Mucosa of rectum (tissue), 2 donors: ENCODE measurements around the gene AQP1.

Experiments used
- H3K27ac ChIP-seq, 2 donors: one replicate each; pipeline ENCODE4 v1.7.0; 2013; ENCODE audit warnings: inconsistent platforms in 2 of 2, low read depth in 2 of 2, low read length in 2 of 2
- H3K27me3 ChIP-seq, 2 donors: one replicate each; pipeline ENCODE4 v1.7.0; 2013; ENCODE audit warnings: low read length in 2 of 2; ENCODE audit not compliant: control insufficient read depth in 2 of 2, insufficient read depth in 2 of 2
- H3K36me3 ChIP-seq, 2 donors: one replicate each; pipeline ENCODE4 v1.7.0; 2013; ENCODE audit warnings: low read length in 2 of 2; ENCODE audit not compliant: control insufficient read depth in 2 of 2, insufficient read depth in 2 of 2
- H3K4me1 ChIP-seq, 2 donors: one replicate each; pipeline ENCODE4 v1.7.0; 2013; ENCODE audit warnings: low read length in 2 of 2, mild to moderate bottlenecking in 1 of 2; ENCODE audit not compliant: control insufficient read depth in 2 of 2, insufficient read depth in 2 of 2
- H3K4me3 ChIP-seq, 2 donors: one replicate each; pipeline ENCODE4 v1.7.0; 2013; ENCODE audit warnings: low read length in 2 of 2
- H3K9ac ChIP-seq, 2 donors: one replicate each; pipeline ENCODE4 v1.7.0; 2013; ENCODE audit warnings: low read length in 2 of 2, low read depth in 1 of 2, mild to moderate bottlenecking in 1 of 2
- H3K9me3 ChIP-seq, 2 donors: one replicate each; pipeline ENCODE4 v1.7.0; 2013; ENCODE audit warnings: low read length in 2 of 2; ENCODE audit not compliant: control insufficient read depth in 2 of 2
- donor health status: healthy.
- donor health status: Normal muscosa, but diverticular disease.

The AQP1 gene

DNA sequence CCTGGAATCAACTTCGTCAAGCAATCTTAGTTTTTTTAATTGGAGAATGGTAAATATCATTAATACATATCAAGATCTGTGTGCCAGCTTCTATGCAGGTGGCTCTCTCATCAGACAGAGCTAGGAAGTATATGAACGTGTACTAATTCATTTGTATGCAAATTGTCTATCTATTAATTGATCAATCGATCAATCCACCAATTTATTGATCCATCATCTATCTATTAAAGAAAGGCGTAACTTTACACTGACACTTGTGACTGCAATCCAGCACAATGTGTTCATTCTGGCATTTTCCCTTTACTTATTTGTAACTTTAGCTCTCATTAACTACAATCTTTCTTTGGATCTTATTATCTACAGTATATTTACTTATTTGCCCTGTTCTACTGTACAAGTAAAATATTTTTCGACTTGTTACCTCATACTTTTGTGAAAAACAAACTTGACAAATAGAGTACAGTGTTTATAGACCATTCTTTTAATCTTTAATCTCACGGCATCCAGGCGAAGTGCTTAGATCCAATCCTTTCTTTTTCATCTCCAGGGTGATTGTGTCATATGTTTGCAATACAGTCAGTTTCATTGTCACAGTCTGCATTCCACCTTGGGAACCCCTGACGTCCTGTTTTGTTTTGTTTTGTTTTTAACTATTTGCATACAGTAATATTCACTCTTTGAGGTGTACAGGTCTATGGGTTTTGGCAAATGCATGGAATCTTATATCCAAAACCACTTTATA is 30.1 kb downstream of the AQP1 start:
- Histone ChIP-seq H3K4me1 (peaks cover 12 to 18% of the 10 kb centered on the region in 2 donors), H3K27me3 (no peaks in the 10 kb centered on the region), H3K36me3 (no peaks in the 10 kb centered on the region), H3K9me3 (peaks cover 0 to 4% of the 10 kb centered on the region in 2 donors), H3K9ac (no peak overlapping the region), H3K27ac (no peak overlapping the region), H3K4me3 (no peak overlapping the region)

DNA sequence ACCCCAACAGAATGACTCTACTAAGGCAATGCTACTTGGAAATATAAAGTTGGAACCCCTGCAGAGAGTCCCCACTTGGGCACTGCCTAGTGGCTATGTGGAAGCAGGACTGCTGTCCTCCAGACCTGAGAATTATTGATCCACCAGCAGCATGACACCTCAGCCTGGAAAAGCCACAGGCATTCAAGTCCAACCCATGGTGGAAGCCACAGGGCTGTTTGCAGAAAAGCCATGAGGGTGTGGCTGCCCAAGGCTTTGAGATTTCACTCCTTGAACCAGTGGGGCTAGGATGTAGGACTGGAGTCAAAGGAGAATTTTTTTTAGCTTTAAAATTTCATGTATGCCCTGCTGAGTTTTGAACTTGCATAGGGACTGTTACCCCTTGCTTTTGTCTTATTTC is 38.5 kb downstream of the AQP1 start:
- H3K9me3 ChIP-seq: peaks cover 0 to 2% of the 10 kb centered on the region in 2 donors
- H3K4me1 ChIP-seq: no peaks in the 10 kb centered on the region
- no peaks in the 10 kb centered on the region for H3K36me3 ChIP-seq
- no peak overlapping the region for H3K9ac ChIP-seq
- H3K27ac ChIP-seq: no peak overlapping the region
- H3K4me3 ChIP-seq: no peak overlapping the region
- H3K27me3 ChIP-seq: no peaks in the 10 kb centered on the region

DNA sequence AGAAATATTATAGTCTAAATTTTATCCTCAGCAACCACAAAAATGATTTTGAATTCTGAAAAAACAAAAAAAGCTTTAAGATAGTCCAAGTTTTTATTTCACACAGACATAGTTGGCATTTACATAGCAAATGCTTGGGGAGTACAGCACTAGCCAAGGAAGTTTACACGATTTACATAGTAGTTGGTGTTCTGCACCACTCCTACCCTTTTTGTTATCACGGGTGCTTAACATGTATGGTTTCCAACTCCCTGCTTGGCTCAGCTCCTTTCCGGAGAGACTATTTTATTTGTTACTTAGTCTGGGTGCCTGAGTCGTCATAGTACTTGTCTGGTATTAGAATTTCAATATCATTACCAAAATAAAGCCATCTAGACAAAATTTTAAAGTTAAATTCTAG is 43.3 kb downstream of the AQP1 start:
- H3K4me1 ChIP-seq: no peaks in the 10 kb centered on the region
- H3K4me3 ChIP-seq: no peak overlapping the region
- no peak overlapping the region for H3K9ac ChIP-seq
- H3K27ac ChIP-seq: no peak overlapping the region
- H3K27me3 ChIP-seq: no peaks in the 10 kb centered on the region
- H3K9me3 ChIP-seq: no peaks in the 10 kb centered on the region
- no peaks in the 10 kb centered on the region for H3K36me3 ChIP-seq

DNA sequence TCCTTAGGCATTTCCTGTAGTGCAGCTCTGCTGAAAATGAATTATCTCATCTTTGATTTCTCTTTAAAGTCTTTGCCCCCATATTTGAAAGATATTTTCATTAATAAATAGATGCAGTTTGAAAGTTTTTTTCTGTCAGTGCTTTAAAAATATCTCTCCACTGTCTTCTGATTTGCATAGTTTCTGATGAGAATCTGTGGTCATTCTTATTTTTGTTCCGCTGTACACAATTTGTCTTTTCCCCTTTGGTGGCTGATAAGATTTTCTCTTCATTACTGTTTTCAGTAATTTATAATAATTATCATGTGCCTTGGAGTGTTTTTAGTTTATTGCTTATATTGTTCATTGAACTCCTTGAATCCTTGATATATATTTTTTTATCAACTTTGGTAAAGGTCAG is 45.1 kb downstream of the AQP1 start:
- Histone ChIP-seq H3K4me1 (no peaks in the 10 kb centered on the region), H3K9me3 (no peaks in the 10 kb centered on the region), H3K27me3 (no peaks in the 10 kb centered on the region), H3K36me3 (no peaks in the 10 kb centered on the region), H3K27ac (no peak overlapping the region), H3K9ac (no peak overlapping the region), H3K4me3 (no peak overlapping the region)

DNA sequence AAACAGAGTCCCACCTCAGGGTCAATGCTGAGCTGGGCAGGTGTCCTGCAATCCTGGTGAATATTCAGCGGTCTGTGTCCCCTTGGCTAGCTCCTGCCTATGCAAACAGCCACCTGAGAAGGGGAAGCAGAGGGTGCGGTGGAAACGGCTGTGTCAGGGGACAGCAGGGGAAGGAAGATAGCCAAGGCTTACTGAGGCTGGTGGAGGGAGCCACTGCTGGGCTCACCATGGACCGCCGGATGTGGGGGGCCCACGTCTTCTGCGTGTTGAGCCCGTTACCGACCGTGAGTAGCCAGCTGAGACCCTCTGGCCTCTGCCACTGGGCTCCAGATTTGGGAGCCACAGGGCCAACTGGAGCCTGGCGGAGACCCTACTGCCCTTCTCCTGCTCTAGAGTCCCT is 52.2 kb downstream of the AQP1 start, which contains the start of gene GHRHR:
GHRHR (plus strand) TSS at position 112 of the 400 bp plus-strand sequence; CDS start at position 228, 116 bp downstream.
- no peak within 1 kb of the TSS for H3K9ac ChIP-seq
- H3K9me3 ChIP-seq: no peaks in the 10 kb centered on the region
- no peak within 1 kb of the TSS for H3K4me3 ChIP-seq

DNA sequence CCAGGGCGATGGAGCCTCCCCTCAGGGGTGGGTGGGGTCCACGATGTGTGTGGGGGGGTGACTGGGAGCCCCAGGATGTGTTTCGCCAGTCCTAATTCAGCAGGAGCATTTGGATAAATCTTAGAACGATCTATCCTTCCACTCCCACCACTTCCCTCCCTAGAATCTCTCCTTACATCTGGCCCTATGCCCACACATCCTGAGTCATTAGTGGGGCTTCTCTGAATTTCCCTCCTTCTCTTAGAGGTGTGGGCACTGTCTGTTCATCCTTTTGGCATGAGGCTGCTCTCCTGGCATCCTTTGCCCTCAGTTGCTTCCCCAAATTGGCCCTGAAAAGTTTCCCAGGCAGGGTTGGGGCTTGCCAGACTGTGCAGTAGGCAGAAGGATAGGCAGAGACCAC is 53.7 kb downstream of the AQP1 start:
- Histone ChIP-seq H3K4me3 (no peak overlapping the region), H3K9ac (no peak overlapping the region), H3K27me3 (no peaks in the 10 kb centered on the region), H3K27ac (no peak overlapping the region), H3K4me1 (peaks cover 0 to 4% of the 10 kb centered on the region in 2 donors), H3K9me3 (no peaks in the 10 kb centered on the region), H3K36me3 (no peaks in the 10 kb centered on the region)

More for the DNA sequence above, 52.2 kb downstream of the AQP1 start, which contains the start of gene GHRHR:
- Histone ChIP-seq H3K27ac (no peak within 1 kb of the TSS), H3K27me3 (no peaks in the 10 kb centered on the region), H3K36me3 (no peaks in the 10 kb centered on the region), H3K4me1 (no peaks in the 10 kb centered on the region)

DNA sequence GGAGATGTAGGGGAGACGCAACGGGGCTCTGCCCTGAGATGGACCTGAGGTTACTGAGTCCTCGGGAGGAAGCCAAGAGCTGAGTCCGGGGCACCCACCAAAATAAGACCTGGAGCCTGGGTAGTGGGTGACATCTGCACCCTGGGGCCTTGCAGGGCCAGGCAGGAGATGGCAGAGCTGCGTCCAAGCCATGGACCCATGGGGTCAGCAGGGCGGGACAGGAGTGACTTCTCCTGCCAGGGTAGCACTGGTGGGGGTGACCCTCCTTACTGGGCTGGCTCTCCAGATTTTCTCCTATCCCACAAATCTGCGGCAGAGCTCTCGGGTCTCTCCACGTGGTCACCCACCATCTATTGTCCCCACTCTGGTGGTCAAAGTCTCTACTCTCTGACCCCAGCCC is 54.2 kb downstream of the AQP1 start:
- Histone ChIP-seq H3K27me3 (no peaks in the 10 kb centered on the region), H3K4me3 (no peak overlapping the region), H3K9me3 (no peaks in the 10 kb centered on the region), H3K36me3 (no peaks in the 10 kb centered on the region), H3K4me1 (peaks cover 0 to 4% of the 10 kb centered on the region in 2 donors), H3K27ac (no peak overlapping the region), H3K9ac (no peak overlapping the region)

DNA sequence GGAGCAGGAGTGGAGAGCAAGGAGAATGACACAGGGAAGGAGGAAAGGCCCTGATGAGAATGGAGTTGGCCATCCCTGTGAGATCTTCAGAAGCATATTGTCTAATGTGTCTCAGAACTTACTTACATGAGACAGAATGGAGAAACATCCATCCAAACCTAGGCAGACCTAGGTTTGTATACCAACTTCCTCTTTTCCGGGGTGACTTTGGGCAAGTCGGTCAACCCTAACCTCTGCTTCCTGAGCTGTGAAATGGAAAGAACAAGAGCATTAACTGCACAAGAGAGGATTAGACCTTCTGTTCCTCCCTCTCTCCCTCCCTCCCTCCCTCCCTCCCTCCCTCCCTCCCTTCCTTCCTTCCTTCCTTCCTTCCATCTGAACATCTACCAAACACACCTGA is 56.6 kb downstream of the AQP1 start:
- H3K9ac ChIP-seq: no peak overlapping the region
- peaks cover 0 to 4% of the 10 kb centered on the region in 2 donors for H3K4me1 ChIP-seq
- no peaks in the 10 kb centered on the region for H3K9me3 ChIP-seq

DNA sequence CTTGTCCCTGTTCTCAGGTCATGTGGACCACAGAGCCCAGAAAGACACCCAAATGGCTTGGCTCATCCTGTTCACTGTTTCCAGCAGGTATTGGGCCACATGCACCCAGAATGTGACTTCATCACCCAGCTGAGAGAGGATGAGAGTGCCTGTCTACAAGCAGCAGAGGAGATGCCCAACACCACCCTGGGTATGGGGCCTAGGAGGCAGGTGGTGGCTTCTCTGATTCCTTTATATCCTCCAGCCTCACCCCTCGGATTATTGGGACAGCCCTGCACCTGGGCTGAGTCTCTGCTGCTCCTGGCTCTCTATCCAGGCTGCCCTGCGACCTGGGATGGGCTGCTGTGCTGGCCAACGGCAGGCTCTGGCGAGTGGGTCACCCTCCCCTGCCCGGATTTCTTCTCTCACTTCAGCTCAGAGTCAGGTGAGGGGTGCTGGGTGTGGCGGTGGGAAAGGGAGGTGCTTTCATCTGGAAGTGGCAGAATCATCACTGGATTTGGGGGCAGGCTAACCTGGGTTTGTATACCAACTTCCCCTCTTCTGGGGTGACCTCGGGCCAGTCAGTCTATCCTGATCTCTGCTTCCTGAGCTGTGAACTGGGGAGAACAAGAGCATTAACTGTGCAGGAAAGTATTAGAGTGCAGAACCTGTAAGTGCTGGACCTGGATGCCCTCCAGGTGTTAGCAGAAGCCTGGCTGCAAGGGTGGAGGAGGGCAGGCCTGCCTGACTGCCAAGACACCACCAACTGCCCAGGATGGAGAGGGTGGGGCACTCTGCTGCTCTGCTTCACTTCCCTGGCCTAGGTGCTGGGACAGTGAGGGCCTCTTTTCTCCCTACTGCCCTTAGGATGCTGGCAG is 57.3 kb downstream of the AQP1 start:
- Histone ChIP-seq H3K9me3 (no peaks in the 10 kb centered on the region), H3K4me3 (no peak overlapping the region), H3K27me3 (no peaks in the 10 kb centered on the region), H3K27ac (no peak overlapping the region), H3K36me3 (no peaks in the 10 kb centered on the region), H3K4me1 (peaks cover 0 to 4% of the 10 kb centered on the region in 2 donors), H3K9ac (no peak overlapping the region)

More for the DNA sequence above, 56.6 kb downstream of the AQP1 start:
- Histone ChIP-seq H3K27me3 (no peaks in the 10 kb centered on the region), H3K4me3 (no peak overlapping the region), H3K27ac (no peak overlapping the region), H3K36me3 (no peaks in the 10 kb centered on the region)

DNA sequence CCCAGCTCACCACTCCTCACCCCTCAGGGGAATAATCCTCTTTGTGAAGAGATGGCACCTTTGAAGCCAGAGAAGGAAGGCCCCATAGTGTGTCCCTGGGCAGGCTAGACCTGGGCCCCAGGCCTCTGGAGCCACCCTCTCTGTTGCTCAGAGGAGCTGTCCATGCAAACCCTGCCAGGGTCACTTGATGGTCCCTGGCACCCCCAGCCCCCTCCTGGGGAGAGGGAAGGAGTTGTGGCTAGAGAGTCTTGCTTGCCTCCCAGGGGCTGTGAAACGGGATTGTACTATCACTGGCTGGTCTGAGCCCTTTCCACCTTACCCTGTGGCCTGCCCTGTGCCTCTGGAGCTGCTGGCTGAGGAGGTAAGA is 57.9 kb downstream of the AQP1 start:
- no peak overlapping the region for H3K4me3 ChIP-seq
- no peaks in the 10 kb centered on the region for H3K9me3 ChIP-seq
- no peaks in the 10 kb centered on the region for H3K27me3 ChIP-seq
- no peak overlapping the region for H3K9ac ChIP-seq
- H3K27ac ChIP-seq: no peak overlapping the region
- H3K4me1 ChIP-seq: peaks cover under 1 to 4% of the 10 kb centered on the region in 2 donors
- no peaks in the 10 kb centered on the region for H3K36me3 ChIP-seq
